ENCODE data around the gene RDH16. TPM values are rescaled to one million over a fixed set of nuclear protein-coding genes. Genes with fewer than 3 reads are reported as not detected.

Gene RDH16
- total and polyA plus RNA-seq, 2 donors (not counting 1 experiment from before 2014, with no cell fraction given) = 1.1 to 1.5 TPM

DNA sequence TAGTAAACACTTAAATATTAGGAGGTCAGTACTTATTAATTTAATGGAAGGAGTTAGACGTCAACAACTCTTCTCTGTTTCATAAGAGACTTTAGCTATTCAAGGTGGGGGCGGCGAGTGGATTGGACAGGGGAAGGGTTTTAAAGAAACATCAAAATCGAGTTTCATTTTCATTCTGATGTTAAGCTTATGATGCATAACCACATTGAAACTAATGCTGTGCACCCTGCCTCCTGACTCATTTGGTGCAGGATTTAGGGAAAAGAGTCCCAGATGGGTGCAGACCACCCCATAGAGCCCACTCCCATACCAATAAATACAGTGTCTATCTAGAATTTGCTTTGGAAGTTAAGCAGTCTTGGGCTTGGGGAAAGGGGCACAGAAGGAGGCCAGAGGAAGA lies 41.6 kb upstream of the RDH16 start:
- TF ChIP-seq EZH2 (IDR thresholded peaks at IDR 0.05; ENCODE audit: borderline replicate concordance, insufficient read depth, low read depth, low read length, poor library complexity, severe bottlenecking) (no peak), CTCF (IDR thresholded peaks at IDR 0.05) (no peak)
- Histone ChIP-seq H2AFZ (ENCODE audit: insufficient read depth, low read depth, low read length, poor library complexity, severe bottlenecking) (peak overlapping the region; percentile 13), H4K20me1 (ENCODE audit: control insufficient read depth, insufficient read depth, low read length, poor library complexity, severe bottlenecking) (peaks cover 14% of the 10 kb centered on the region), H3K9ac (ENCODE audit: low read length) (peak overlapping the region; percentile 16), H3K4me3 (ENCODE audit: control extremely low read depth in 1 of 5, extremely low read depth in 1 of 5, insufficient read depth in 1 of 5, low read depth in 2 of 5, low read length in 4 of 5) (no peak overlapping the region), H3K9me3 (ENCODE audit: control extremely low read depth in 1 of 3, control insufficient read depth in 2 of 3, insufficient read depth in 1 of 3, low read length in 2 of 3) (no peaks in the 10 kb centered on the region), H3K36me3 (replicated peaks in 1 of 2; ENCODE audit: control extremely low read depth in 1 of 2, control insufficient read depth in 1 of 2, extremely low read depth in 1 of 2, insufficient read depth in 2 of 2, low read length in 1 of 2) (peaks cover 0 to 49% of the 10 kb centered on the region in 2 experiments), H3K79me2 (ENCODE audit: control insufficient read depth, insufficient read depth, low read length) (peaks cover 52% of the 10 kb centered on the region), H3K27ac (ENCODE audit: low read length in 2 of 2) (peak overlapping the region in 1 of 2 donors; percentile 43), H3K4me1 (ENCODE audit: control insufficient read depth in 2 of 2, insufficient read depth in 2 of 2, low read length in 2 of 2) (peaks cover 12 to 18% of the 10 kb centered on the region in 2 donors), H3K4me2 (replicated peaks; ENCODE audit: low read depth, low read length, poor library complexity, severe bottlenecking) (peak overlapping the region; percentile 39), H3K27me3 (replicated peaks in 1 of 4; ENCODE audit: control extremely low read depth in 1 of 4, control insufficient read depth in 3 of 4, insufficient read depth in 4 of 4, low read length in 3 of 4) (no peaks in the 10 kb centered on the region)
- Mint-ChIP-seq H3K4me1 (peaks cover 43% of the 10 kb centered on the region), H3K27ac (peak overlapping the region; percentile 73), H3K4me3 (peak overlapping the region; percentile 37), H3K9me3 (ENCODE audit: insufficient read depth) (no peaks in the 10 kb centered on the region), H3K27me3 (no peaks in the 10 kb centered on the region)
- ChIA-PET POLR2A (no interaction called here), CTCF (interaction anchor here (1.2 to 9.2 kb wide), 4 partner anchors 11 to 70 kb away, joined by 3 to 52 read pairs (median 6); no protein-coding TSS in a partner anchor)
- ATAC-seq (ENCODE audit: low read depth) (peak; percentile 51), DNase-seq (peak; percentile 55)
- no CpG with 5 or more reads among the region's 4 CpGs for WGBS (ENCODE audit: insufficient coverage)
- intact Hi-C loops (cut with micrococcal nuclease) = no loop called here

DNA sequence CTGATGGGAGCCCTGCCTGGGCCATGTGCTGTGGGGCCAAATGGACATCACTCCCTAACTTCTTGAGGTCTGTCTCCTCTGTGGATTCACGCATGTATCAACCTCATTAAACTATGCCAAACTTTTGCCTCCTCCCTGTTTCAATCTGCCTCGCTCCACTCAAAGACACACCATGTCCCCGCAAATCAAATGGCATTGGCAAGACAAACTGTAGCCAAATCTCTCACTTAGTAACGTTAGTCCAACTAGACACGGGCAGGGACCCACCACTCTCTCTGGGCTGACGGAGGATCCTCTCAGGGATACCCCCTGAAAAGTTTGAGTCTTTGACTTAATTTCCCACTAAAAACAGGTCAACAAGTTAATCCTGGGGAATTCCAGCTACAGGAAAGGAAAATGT lies 40.9 kb upstream of the RDH16 start:
- no peak for TF ChIP-seq CTCF (IDR thresholded peaks at IDR 0.05)
- TF ChIP-seq EZH2 (IDR thresholded peaks at IDR 0.05; ENCODE audit: borderline replicate concordance, insufficient read depth, low read depth, low read length, poor library complexity, severe bottlenecking) = no peak
- peaks cover 12 to 18% of the 10 kb centered on the region in 2 donors for H3K4me1 ChIP-seq (ENCODE audit: control insufficient read depth in 2 of 2, insufficient read depth in 2 of 2, low read length in 2 of 2)
- ChIA-PET CTCF (interaction anchor here (0.6 to 9.2 kb wide), 5 partner anchors 10 to 241 kb away, joined by 3 to 52 read pairs (median 5); no protein-coding TSS in a partner anchor), POLR2A (no interaction called here)
- H3K4me3 ChIP-seq (ENCODE audit: control extremely low read depth in 1 of 5, extremely low read depth in 1 of 5, insufficient read depth in 1 of 5, low read depth in 2 of 5, low read length in 4 of 5) = no peak overlapping the region
- H3K27ac ChIP-seq (ENCODE audit: low read length in 2 of 2) = peak overlapping the region in 1 of 2 donors; percentile 43
- peaks cover 37% of the 10 kb centered on the region for H3K4me1 Mint-ChIP-seq
- no peak for DNase-seq
- no peak overlapping the region for H3K27ac Mint-ChIP-seq
- ATAC-seq (ENCODE audit: low read depth) = no peak
- peaks cover 45% of the 10 kb centered on the region for H3K79me2 ChIP-seq (ENCODE audit: control insufficient read depth, insufficient read depth, low read length)
- no peaks in the 10 kb centered on the region for H3K27me3 Mint-ChIP-seq
- H3K36me3 ChIP-seq (replicated peaks in 1 of 2; ENCODE audit: control extremely low read depth in 1 of 2, control insufficient read depth in 1 of 2, extremely low read depth in 1 of 2, insufficient read depth in 2 of 2, low read length in 1 of 2) = peaks cover 0 to 42% of the 10 kb centered on the region in 2 experiments
- H3K27me3 ChIP-seq (replicated peaks in 1 of 4; ENCODE audit: control extremely low read depth in 1 of 4, control insufficient read depth in 3 of 4, insufficient read depth in 4 of 4, low read length in 3 of 4) = no peaks in the 10 kb centered on the region
- H4K20me1 ChIP-seq (ENCODE audit: control insufficient read depth, insufficient read depth, low read length, poor library complexity, severe bottlenecking) = peaks cover 14% of the 10 kb centered on the region
- no peak overlapping the region for H3K4me3 Mint-ChIP-seq
- 94% methylated on average over 6 of the region's 6 CpGs for WGBS (ENCODE audit: insufficient coverage)
- no peaks in the 10 kb centered on the region for H3K9me3 ChIP-seq (ENCODE audit: control extremely low read depth in 1 of 3, control insufficient read depth in 2 of 3, insufficient read depth in 1 of 3, low read length in 2 of 3)
- no peaks in the 10 kb centered on the region for H3K9me3 Mint-ChIP-seq (ENCODE audit: insufficient read depth)
- peak overlapping the region; percentile 39 for H3K4me2 ChIP-seq (replicated peaks; ENCODE audit: low read depth, low read length, poor library complexity, severe bottlenecking)
- intact Hi-C loops (cut with micrococcal nuclease) = no loop called here
- no peak overlapping the region for H3K9ac ChIP-seq (ENCODE audit: low read length)
- no peak overlapping the region for H2AFZ ChIP-seq (ENCODE audit: insufficient read depth, low read depth, low read length, poor library complexity, severe bottlenecking)

Measured in B cell (primary cell).